RWPE1 (cell line): ENCODE results near the gene CCDC174.

ENCODE experiments used
- CTCF ChIA-PET: fragments of 350-600 bp; sonication (Branson Sonifier 250); formaldehyde crosslinking; extraction: SDS; loops from one replicate; lab custom pipeline; 2021; lab: Yijun Ruan, JAX
- POLR2A ChIA-PET: fragments of 400-600 bp; formaldehyde crosslinking; extraction: SDS; loops from one replicate; lab custom pipeline; 2020; ENCODE audit warnings: antibody characterized with exemption; ENCODE audit not compliant: low non-redundant PET; lab: Yijun Ruan, JAX
- DNase-seq: peaks from one replicate; pipeline ENCODE4 v3.0.0; 2012; ENCODE audit warnings: low spot score
- H3K27ac ChIP-seq: fragments of 450-650 bp; 2 replicates; pipeline ENCODE4 v1.5.1; 2017
- CTCF ChIP-seq: fragments of 450-650 bp; conservative IDR thresholded peaks from 2 replicates; pipeline ENCODE4 v1.5.1; 2017; ENCODE audit warnings: low read depth, mild to moderate bottlenecking

Gene CCDC174

GRCh38 chr3:14687360-14687759 is 35.8 kb downstream of the CCDC174 start:
- ChIA-PET CTCF (no interaction called here), POLR2A (no interaction called here)
- H3K27ac ChIP-seq = no peak overlapping the region
- no peak for TF ChIP-seq CTCF
- no peak for DNase-seq

- ChIA-PET CTCF (no interaction called here), POLR2A (no interaction called here)
- no peak for TF ChIP-seq CTCF
- DNase-seq = no peak
- no peak overlapping the region for H3K27ac ChIP-seq
These were observed 37.0 kb downstream of the CCDC174 start for GRCh38 chr3:14688525-14688924.

- ChIA-PET CTCF (interaction anchor here (0.6 to 0.8 kb wide), 3 partner anchors 10 to 428 kb away, joined by 3 read pairs; no protein-coding TSS in a partner anchor), POLR2A (no interaction called here)
- H3K27ac ChIP-seq = no peak overlapping the region
- no peak for DNase-seq
- TF ChIP-seq CTCF = no peak
These were observed 37.9 kb downstream of the CCDC174 start for GRCh38 chr3:14689247-14689980.

GRCh38 chr3:14691239-14691638 is 39.7 kb downstream of the CCDC174 start:
- no peak overlapping the region for H3K27ac ChIP-seq
- ChIA-PET CTCF (no interaction called here), POLR2A (no interaction called here)
- no peak for TF ChIP-seq CTCF
- no peak for DNase-seq

GRCh38 chr3:14691719-14692118 is 40.2 kb downstream of the CCDC174 start:
- no peak overlapping the region for H3K27ac ChIP-seq
- POLR2A ChIA-PET = no interaction called here
- CTCF ChIA-PET = no interaction called here
- DNase-seq = no peak
- no peak for TF ChIP-seq CTCF

- POLR2A ChIA-PET = no interaction called here
- CTCF ChIA-PET = no interaction called here
- DNase-seq = no peak
- H3K27ac ChIP-seq = no peak overlapping the region
- TF ChIP-seq CTCF = no peak
These were observed 47.2 kb downstream of the CCDC174 start for GRCh38 chr3:14698601-14699244.
